GM18499 (cell line): ENCODE measurements around the gene NEIL3.
A peak's percentile ranks its signal among the peaks of the same experiment; 100 is the strongest.

Experiments
- ATAC-seq: cut with Tn5 transposase; IDR thresholded peaks from one replicate; pipeline ENCODE4 v1.9.1; 2021; ENCODE audit warnings: moderate number of reproducible peaks; ENCODE audit not compliant: insufficient read depth, unreplicated experiment

NEIL3 gene, protein sequence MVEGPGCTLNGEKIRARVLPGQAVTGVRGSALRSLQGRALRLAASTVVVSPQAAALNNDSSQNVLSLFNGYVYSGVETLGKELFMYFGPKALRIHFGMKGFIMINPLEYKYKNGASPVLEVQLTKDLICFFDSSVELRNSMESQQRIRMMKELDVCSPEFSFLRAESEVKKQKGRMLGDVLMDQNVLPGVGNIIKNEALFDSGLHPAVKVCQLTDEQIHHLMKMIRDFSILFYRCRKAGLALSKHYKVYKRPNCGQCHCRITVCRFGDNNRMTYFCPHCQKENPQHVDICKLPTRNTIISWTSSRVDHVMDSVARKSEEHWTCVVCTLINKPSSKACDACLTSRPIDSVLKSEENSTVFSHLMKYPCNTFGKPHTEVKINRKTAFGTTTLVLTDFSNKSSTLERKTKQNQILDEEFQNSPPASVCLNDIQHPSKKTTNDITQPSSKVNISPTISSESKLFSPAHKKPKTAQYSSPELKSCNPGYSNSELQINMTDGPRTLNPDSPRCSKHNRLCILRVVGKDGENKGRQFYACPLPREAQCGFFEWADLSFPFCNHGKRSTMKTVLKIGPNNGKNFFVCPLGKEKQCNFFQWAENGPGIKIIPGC

DNA sequence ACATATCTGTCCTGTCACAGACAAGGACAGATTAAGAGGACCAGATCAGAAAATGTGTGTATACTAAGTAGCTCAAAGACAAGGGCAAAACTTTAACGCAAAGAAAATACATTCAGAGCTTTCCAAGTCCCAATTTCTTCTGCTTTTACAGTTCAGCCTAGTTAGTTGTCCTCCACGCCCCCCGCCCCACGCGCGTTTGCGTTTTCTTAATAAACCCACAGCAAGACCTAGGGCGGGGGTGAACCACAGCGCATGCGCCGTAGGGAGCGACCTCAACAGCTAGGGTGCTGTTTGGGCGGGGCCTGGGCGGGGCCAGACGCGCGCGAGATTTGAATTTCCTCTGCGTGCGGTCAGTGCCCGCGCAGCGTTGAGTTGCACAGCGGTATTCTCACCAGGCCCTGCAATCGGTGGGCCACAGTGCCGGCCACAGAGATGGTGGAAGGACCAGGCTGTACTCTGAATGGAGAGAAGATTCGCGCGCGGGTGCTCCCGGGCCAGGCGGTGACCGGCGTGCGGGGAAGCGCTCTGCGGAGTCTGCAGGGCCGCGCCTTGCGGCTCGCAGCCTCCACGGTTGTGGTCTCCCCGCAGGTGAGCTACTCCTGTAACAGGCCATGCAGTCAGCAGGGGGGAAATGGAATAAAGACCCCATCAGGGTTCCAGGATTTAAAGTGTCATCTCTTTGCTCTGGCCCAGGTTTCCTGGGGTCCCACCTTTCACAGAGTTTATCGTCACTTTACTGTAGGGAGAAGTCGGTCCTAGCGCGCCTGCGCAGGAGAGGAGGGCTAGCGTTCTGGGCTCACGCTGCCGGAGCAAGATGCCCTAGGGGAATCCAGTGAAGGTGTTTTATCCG lies at the start of gene NEIL3:
NEIL3 (plus strand) TSS at position 353 of the 850 bp plus-strand sequence; CDS start at position 433, 80 bp downstream.
- ATAC-seq, result peak; percentile 83

DNA sequence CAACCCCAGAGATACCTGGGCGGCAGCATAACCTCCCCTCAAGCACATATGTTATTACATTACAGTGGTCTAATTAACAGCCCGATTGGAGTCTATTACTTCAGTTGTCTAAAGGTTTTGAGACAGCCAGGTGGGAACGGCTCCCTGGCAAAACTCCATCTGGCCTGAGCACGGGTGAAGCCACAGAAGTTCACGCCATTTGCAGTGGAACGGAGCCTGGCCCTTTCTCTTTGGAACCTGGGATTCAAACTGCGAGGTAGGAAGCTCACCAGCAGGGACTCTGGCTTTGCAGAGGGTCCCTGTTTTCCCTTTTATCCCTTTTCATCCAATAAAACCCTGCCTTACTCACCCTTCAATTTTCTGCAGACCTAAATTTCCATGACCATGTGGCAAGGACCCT lies 45.9 kb upstream of the NEIL3 start:
- ATAC-seq, result no peak

DNA sequence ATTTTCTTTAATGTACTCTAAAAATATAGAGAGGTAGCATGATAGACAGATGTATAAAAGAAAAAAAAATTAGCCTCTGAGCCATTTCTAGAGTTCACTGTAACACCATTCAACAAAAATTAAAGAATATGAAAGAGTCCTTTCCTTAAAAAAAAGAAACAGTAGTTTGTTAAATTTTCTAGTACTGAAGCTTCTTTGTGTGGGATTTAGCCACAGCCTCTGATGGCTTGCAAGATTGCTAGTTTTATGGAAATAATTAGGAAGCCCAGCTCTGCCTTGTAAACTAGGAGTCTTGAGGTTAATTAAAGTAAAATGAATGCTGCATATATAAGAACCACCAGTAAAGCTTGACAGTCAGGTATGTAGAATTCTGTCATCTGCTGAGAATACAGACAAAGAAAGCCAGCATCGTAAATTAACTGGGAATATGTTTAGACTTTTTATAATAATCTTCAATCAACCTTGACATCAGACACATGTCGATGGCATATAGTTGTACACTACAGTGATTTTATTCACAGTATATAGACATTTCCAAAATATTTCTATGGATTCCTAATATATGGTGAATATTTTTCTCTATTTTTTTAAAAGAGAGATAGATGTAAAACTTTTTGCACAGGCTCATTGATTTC lies 44.8 kb upstream of the NEIL3 start:
- no peak for ATAC-seq

DNA sequence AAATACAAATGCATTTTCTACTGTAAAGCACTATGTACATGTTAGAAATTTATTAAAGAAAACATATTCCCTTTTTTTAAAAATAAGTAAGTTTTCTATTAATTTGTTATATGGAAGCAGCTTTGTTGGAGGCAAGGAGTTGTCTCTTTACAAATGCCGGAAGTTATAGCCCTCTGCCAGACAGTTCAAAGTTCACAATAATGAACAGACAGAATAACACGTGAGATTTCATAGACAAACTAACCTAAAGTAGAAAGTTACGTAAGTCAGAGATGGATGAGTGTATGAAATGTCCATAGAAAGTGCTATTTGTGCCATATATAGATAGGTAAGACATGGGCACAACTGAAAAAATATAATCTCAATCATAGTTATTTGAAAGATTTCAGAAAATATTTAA lies 43.9 kb upstream of the NEIL3 start:
- ATAC-seq, result no peak

DNA sequence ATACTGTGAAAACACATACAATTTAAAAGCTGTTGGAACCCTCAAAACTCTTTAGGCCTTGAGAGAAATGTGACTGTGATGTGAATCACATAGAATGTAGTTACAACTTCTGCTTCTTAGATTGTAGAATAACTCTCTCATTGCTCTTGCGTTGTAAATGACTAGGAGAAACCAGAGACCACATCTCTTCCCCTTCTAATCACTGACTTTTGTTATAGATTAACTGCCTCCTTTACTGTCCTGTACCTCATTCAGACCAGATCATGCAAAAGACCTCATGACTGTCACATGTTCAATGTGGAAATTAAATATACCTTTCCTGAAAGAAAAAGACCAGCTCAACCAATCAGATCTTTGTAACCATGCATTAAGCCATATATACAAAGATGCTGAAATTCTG lies 43.2 kb upstream of the NEIL3 start:
- ATAC-seq, result no peak

DNA sequence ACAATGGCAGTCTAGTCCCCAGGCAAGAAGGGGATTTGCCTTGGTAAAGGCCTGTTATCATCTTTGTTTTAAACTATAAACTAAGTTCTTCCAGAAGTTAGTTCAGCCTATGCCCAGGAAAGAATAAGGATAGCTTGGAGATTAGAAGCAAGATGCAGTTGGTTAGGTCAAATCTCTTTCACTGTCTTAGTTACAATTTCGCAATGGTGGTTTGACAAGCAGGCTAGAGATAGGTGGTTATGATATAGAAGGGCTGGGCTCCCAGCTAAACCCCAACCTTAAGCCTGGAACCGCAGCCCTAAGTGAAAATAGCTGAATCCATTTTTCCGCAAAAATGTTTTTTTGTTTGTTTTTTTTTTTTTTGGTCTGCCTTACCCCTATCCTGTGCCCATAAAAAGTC lies 41.8 kb upstream of the NEIL3 start:
- ATAC-seq, result no peak

DNA sequence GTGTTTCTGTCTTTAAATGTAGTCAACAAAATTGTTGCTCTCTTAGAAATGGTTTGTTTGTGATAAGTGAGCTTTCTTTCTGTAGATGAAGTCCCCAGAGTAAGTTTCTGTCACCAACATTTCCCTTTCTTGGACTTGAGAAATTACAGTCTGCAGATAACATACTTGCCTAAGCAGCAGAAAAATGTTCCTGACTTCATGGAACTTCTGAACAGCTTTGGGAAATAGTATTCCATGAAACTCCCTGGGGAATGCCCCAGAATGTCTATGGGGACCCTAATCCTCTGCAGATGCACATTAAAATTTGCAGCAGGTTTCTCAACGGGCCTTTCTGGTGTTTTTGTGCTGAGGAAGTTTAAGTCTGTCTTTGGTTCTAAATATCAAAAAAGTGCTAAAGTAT lies 38.6 kb upstream of the NEIL3 start:
- ATAC-seq, result no peak

DNA sequence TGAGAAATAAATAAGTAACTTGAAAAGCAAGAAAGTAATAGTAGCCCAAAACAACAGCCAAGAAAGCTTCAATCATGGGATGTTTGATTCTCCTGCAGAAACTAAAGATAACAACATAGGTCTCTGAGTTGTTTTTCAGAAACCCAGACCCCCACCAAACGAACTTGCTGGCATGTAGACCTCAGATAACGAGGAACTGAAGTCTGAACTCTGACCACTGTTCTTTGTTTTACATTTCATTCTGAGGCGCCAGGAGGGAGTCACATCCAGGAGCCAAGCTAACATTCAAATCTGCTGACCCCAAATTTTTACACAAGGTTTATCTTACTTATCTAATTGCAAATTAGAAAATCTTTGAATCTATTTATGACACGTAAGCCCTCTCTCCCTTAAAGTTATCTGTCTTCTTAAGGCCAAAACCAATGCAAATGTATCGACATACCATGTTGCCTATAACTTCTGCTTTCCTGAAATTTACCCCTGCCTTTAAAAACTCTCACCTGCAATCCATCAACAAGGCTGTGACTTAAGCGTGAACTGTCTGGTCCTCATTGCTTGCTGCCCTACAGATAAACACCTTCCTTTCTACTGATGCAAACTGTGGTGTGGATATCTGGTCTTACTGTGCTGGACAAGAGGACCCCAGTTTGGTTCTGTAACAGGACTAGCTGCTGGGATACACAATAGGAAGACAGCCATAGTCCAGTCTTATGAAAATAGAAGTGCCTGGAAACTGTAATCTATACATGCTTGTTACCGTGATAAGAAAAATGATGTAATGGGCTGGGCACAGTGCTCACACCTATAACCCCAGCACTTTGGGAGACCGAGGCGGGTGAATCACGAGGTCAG lies 37.5 kb upstream of the NEIL3 start:
- ATAC-seq, result no peak

DNA sequence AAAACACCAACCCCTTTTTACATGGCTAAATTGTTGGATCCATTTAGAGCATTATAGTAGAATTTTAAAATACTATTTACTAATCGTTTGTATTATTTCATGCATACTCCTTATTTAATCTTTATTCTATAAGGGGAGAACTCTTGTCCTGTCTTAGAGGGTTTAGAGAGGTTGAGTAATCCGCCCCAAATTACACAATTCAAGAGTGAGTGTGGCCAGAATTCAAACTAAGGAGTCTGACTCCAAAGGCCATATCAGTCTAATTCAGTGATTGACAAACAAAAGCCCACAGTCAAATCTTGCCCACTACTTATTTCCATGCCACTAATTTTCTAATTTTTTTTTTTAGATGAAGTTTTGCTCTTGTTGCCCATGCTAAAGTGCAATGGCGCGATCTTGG lies 33.7 kb upstream of the NEIL3 start:
- no peak for ATAC-seq

DNA sequence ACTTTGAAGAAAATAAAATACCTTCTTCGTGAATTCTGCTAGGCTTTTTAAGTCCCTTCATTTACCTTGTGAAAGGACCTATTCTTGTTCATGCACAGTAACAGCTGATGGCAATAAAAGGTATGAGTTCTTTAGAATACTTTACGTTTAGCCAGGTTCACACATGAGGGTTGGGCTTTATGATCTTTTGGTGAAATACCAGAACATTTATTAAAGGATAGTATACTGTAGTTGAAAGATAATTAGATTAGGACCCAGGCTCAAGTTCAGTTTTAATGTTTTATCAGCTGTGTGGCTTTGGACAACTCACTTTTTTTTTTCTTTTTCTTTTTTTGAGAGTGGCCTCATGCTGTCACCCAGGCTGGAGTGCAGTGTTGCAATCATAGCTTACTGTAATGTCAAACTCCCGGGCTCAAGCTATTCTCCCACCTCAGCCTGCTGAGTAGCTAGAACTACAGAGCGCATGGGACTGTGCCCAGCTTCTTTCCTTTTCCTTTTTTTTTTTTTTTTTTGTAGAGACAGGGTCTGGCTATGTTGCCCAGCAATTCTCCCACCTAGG lies 28.2 kb upstream of the NEIL3 start:
- no peak for ATAC-seq

DNA sequence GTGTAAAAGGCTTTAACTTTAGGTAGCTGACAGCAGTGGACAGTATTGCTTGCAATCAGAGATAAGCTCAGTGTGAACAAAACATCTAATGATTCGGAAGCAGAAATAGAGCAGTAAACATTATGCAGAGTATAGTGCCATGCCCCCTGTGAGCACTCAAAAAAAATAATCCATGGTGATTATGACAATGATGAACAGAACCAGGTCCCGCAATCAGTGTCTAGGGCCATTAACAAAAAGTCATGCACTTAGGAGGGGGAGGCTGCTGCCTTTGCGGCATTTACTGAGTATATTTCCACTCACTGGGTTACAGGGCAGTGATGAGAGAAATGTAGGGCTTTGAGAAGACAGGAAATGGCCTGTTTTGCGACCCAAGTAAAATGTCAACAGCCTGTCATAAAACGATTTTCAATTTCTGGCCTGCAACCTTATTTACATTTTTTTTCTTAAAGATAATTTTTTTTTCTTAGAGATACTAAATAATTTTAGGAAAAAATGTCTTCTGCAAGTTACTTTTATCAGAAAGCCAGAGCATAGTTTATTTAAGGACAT lies 27.3 kb upstream of the NEIL3 start:
- no peak for ATAC-seq

DNA sequence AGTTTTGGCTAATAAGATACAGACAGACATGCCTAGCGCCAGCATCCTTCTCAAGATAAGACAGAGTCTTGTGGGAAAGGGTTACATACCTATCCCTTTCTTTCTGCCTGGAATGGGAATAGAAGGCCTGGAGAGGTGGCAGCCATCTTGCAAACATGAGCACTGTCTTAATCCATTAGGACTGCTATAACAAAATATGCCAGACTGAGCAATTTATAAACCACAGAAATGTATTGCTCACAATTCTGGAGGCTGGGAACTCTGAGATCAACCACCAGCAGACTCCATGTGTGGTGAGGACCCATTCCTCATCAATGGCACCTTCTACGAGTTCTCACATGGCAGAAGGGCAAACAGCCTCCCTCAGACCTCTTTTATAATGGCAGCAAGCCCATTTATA lies 26.5 kb upstream of the NEIL3 start:
- no peak for ATAC-seq

DNA sequence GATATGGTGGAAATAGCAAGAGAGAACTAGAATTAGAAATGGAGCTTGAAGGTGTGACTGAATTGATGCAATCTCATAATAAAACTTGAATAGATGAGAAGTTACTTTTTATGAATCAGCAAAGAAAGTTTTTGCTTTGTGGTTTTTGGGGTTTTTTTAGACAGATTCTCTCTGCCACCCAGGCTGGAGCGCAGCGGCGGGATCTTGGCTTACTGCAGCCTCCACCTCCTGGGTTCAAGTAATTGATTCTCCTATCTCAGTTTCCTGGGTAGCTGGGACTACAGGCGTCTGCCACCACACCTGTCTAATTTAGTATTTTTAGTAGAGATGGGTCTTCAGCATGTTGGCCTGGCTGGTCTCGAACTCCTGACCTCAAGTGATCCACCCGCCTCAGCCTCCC lies 23.7 kb upstream of the NEIL3 start:
- no peak for ATAC-seq

DNA sequence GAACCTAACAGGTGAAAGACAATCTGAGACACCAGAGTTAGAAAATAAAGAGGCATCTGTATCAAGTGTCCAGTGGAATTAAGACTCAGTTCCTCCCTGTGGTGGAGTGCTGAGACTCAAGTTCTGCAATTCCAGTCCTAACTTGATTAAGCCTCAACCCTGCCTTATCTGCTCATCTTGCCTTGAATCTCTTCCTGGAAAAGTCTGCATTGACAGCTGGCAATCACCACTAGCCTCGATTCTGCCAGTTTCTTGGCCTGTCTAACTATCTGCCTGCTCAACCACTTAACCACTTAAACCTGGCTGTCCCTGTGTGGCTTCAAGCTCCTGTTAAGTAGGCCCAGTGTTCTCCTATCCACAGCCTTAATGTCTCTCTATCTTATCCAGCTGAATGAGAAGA lies 22.4 kb upstream of the NEIL3 start:
- ATAC-seq, result no peak

DNA sequence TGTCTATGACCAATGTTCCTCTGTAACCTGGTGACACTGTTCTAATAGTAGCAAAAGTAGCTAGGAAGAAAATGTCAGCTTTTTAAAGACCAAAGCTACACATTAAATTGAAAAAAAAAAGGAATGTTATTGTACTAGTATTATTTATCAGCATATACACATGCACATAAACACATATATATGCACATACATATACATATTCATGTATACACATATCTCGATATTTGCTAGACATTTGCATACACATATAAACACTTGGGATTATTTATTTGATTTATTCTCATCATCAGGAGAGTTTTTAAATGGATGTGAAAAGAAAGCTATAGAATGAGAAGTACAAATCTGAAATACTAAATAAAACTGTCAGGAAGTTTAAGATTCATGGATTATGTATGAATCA lies 21.3 kb upstream of the NEIL3 start:
- ATAC-seq, result no peak

DNA sequence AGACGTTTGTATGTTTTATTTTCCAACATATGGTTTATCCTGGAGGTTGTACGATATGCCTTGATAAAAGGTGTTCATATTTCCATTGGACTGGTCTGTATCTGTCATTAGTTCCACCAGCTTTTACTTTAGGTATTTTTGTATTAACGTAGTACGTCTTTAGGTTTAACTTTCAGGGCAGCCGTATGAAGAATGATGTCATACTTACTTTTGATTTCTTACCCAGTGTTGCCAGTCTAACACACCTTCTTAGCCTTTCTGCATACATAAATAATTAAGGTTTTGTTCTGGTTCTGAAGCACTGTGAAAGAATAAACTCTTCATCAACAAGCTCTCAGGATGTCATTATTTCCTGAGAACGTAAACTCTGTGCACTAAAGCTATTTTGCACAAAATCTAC lies 18.9 kb upstream of the NEIL3 start:
- no peak for ATAC-seq

DNA sequence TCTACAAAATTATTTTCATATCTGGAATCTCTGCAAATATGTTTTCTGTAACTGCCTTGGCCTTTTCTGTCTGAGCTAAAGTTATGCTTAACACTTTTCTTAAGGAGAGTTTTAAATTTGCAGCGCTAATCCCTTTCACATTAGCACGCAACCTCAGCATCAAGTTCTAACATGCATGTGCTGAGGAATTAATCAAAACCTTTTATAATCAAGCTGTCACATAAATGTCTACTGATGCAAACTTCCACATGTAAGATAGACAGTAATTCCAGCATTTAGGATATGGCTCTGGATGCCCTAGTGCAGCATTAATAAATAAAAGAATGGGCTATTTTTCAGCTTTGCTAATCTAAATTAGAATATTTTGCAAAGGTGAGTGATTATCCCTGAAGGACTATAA lies 17.5 kb upstream of the NEIL3 start:
- ATAC-seq, result no peak

DNA sequence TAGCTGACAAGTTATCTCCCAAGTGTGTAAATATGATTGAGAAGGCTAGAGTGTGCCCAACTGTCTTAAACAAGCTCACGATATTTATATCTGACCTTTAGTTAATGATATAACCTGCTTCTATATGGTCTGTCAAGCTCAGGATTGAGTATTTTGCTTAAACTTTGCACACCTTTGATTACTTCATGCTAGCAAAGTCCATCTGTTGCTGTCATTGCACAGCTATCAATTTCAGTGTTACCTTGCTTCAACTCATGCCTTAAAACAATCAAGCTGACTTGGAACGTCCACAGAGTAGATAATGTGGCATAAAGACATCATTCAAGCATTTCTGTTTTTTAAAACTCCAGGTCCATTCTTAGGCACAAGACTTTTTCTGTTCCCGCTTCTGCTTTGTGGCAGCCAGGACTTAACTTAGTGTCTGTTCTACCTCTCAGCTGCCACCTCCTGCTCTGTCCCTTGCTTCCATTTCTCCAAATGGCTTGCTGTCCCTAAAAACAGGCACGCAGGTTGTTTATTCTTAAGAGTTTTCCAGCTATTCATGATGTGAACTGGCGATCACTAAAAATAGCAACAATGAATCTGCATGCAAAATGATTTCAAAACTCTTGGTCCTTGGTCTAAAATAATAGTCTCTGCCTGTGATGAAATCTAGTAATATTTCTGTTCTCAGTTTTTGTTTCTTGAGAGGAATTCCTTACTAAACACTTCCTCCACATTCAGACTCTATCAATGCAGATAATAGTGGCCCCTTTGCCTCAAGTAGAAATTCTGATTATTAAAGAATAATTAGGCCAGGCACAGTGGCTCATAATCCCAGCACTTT lies 16.3 kb upstream of the NEIL3 start:
- no peak for ATAC-seq
